Ishikawa (cell line): ENCODE results near the gene NTM.

Experiments used
- EGR1 ChIP-seq: IDR thresholded peaks from 2 replicates; pipeline ENCODE4 v1.6.1; 2012
- FOXM1 ChIP-seq: IDR thresholded peaks from 2 replicates; pipeline ENCODE4 v1.6.1; 2012; ENCODE audit warnings: low read depth, borderline replicate concordance
- MAX ChIP-seq: IDR thresholded peaks from 2 replicates; pipeline ENCODE4 v1.6.1; 2012
- REST ChIP-seq: IDR thresholded peaks from 2 replicates; pipeline ENCODE4 v1.6.1; 2012; ENCODE audit warnings: low read depth, mild to moderate bottlenecking

- no peak for TF ChIP-seq FOXM1
- TF ChIP-seq REST, result no peak
- no peak for TF ChIP-seq EGR1
- TF ChIP-seq MAX, result no peak
Measured at GRCh38 chr11:132202621-132203020, 832.2 kb downstream of the NTM start.
